K562 (cell line): ENCODE data around the gene CHAF1A. TPM values are rescaled to one million over a fixed set of nuclear protein-coding genes. Genes with fewer than 3 reads are reported as not detected.

Source experiments
- ATAC-seq: fragments of 200-7000 bp; cut with Tn5 transposase; 3 replicates; pipeline ENCODE4 v1.9.1; 2020; ENCODE audit warnings: moderate library complexity
- BruUV-seq: library from RNA; stranded (reverse); fragments of 400-500 nt; replicated peaks from 2 replicates; lab custom pipeline; 2021; lab: Mats Ljungman, UMichigan
- CTCF ChIA-PET: fragments of 300-600 bp; formaldehyde crosslinking; extraction: SDS; loops from one replicate; lab custom pipeline; 2021; ENCODE audit warnings: low intra/inter-chr PET ratio; lab: Yijun Ruan, JAX
- POLR2A ChIA-PET: fragments of 300-600, 350-650 bp; sonication (Branson Sonifier 250); formaldehyde crosslinking; extraction: SDS; loops from one replicate; lab custom pipeline; 2021; ENCODE audit warnings: antibody characterized with exemption, inconsistent platforms; lab: Yijun Ruan, JAX
- DNase-seq, 4 experiments: peaks; one replicate each; pipeline versions ENCODE4 v3.0.0 to v3.0.0-alpha.2; 2011 to 2018; ENCODE audit warnings: low spot score in 3 of 4, mixed read lengths in 3 of 4; ENCODE audit errors: extremely low read depth in 1 of 4
- FAIRE-seq: peaks from 2 replicates; lab custom pipeline; 2011; peaks lifted over from hg19 to GRCh38; lab: Jason Lieb, UNC
- H2AFZ ChIP-seq: 2 replicates; pipeline ENCODE4 v1.6.0; 2011; ENCODE audit warnings: low read depth, low read length, control low read depth, inconsistent platforms
- H3K27ac ChIP-seq: fragments of 200-600 bp; 3 replicates; pipeline ENCODE4 v1.8.0; 2011; ENCODE audit warnings: low read depth, mild to moderate bottlenecking, control low read depth, inconsistent platforms, low read length, moderate library complexity, mixed read lengths; ENCODE audit errors: extremely low read depth
- H3K27me3 ChIP-seq, 2 experiments: fragments of 300-600 bp in 1 of 2; 2 replicates in 1 of 2; 3 replicates in 1 of 2; pipeline versions ENCODE4 v1.6.0 to v1.8.0; 2011; ENCODE audit warnings: inconsistent platforms in 2 of 2, low read length in 2 of 2, mild to moderate bottlenecking in 1 of 2, mixed read lengths in 1 of 2, moderate library complexity in 1 of 2; ENCODE audit not compliant: control insufficient read depth in 2 of 2, insufficient read depth in 2 of 2
- H3K36me3 ChIP-seq: fragments of 300-600 bp; 3 replicates; pipeline ENCODE4 v1.8.0; 2011; ENCODE audit warnings: mild to moderate bottlenecking, low read length, inconsistent platforms; ENCODE audit not compliant: control insufficient read depth, insufficient read depth
- H3K4me1 ChIP-seq, 2 experiments: fragments of 200-600 bp in 1 of 2; replicated peaks in 1 of 2; 2 replicates in 1 of 2; 3 replicates in 1 of 2; pipeline versions ENCODE4 v1.5.1 to v1.8.0; 2011; ENCODE audit warnings: inconsistent platforms in 2 of 2, low read length in 2 of 2, mild to moderate bottlenecking in 1 of 2, mixed read lengths in 1 of 2, moderate library complexity in 1 of 2; ENCODE audit not compliant: control insufficient read depth in 2 of 2, insufficient read depth in 2 of 2
- H3K4me2 ChIP-seq: 2 replicates; pipeline ENCODE4 v1.6.1; 2011; ENCODE audit warnings: low read length, control low read depth, inconsistent platforms, mixed read lengths; ENCODE audit not compliant: insufficient read depth
- H3K4me3 ChIP-seq: fragments of 200-600 bp; sonication (generic), shearing (Covaris generic); 2 replicates; pipeline ENCODE4 v1.5.1; 2016; ENCODE audit warnings: control low read depth, inconsistent platforms
- H3K79me2 ChIP-seq: fragments of 200-600 bp; 3 replicates; pipeline ENCODE4 v1.8.0; 2011; ENCODE audit warnings: low read length, inconsistent platforms; ENCODE audit not compliant: control insufficient read depth, insufficient read depth
- H3K9ac ChIP-seq, 2 experiments: 2 replicates each; pipeline versions ENCODE4 v1.6.0 to v1.6.1; 2011; ENCODE audit warnings: low read depth in 2 of 2, low read length in 2 of 2, control low read depth in 1 of 2, inconsistent platforms in 1 of 2, mild to moderate bottlenecking in 1 of 2, mixed read lengths in 1 of 2; ENCODE audit not compliant: insufficient read depth in 1 of 2
- H3K9me1 ChIP-seq: one replicate; pipeline ENCODE4 v1.6.0; 2011; ENCODE audit warnings: inconsistent platforms, mild to moderate bottlenecking, low read length, moderate library complexity; ENCODE audit not compliant: control insufficient read depth, insufficient read depth
- H3K9me3 ChIP-seq: replicated peaks from 2 replicates; pipeline ENCODE4 v1.5.1; 2011; ENCODE audit warnings: low read depth, low read length, inconsistent platforms; ENCODE audit not compliant: control insufficient read depth, insufficient read depth
- H4K20me1 ChIP-seq: replicated peaks from 2 replicates; pipeline ENCODE4 v1.6.1; 2011; ENCODE audit warnings: low read length, inconsistent platforms, mixed read lengths; ENCODE audit not compliant: control insufficient read depth, insufficient read depth
- ATF6 ChIP-seq: sonication (generic); formaldehyde crosslinking; IDR thresholded peaks from 2 replicates; pipeline ENCODE4 v1.4.0; 2020; ENCODE audit warnings: mild to moderate bottlenecking, missing genetic modification reagents
- CREB5 ChIP-seq: fragments of 250-450 bp; sonication (Bioruptor Pico); IDR thresholded peaks from 2 replicates; pipeline ENCODE4 v1.5.0; 2020; ENCODE audit warnings: mild to moderate bottlenecking
- E2F5 ChIP-seq: sonication (generic); formaldehyde crosslinking; IDR thresholded peaks from 2 replicates; pipeline ENCODE4 v1.8.0; 2022; ENCODE audit warnings: mild to moderate bottlenecking, missing genetic modification reagents
- NFATC3 ChIP-seq: fragments of 450-650 bp; IDR thresholded peaks from 2 replicates; pipeline ENCODE4 v1.6.1; 2017; ENCODE audit warnings: mild to moderate bottlenecking
- POLR2A ChIP-seq: fragments of 450-650 bp; conservative IDR thresholded peaks from 2 replicates; pipeline ENCODE4 v1.6.1; 2016
- POLR2G ChIP-seq: fragments of 200-400 bp; formaldehyde crosslinking; IDR thresholded peaks from 2 replicates; pipeline ENCODE4 v1.6.1; 2017; ENCODE audit warnings: low read depth, mild to moderate bottlenecking, antibody characterized with exemption, low read length, moderate library complexity
- PTBP1 ChIP-seq: fragments of 200-400 bp; formaldehyde crosslinking; IDR thresholded peaks from 2 replicates; pipeline ENCODE4 v1.6.1; 2017; ENCODE audit warnings: low read depth, low read length
- RBFOX2 ChIP-seq: fragments of 200-400 bp; formaldehyde crosslinking; IDR thresholded peaks from 2 replicates; pipeline ENCODE4 v1.6.1; 2017; ENCODE audit warnings: low read depth, mild to moderate bottlenecking, low read length, moderate library complexity
- RBM22 ChIP-seq: fragments of 200-400 bp; formaldehyde crosslinking; IDR thresholded peaks from 2 replicates; pipeline ENCODE4 v1.6.1; 2018; ENCODE audit warnings: low read length, low read depth; ENCODE audit not compliant: poor library complexity, severe bottlenecking
- RCOR1 ChIP-seq, 2 experiments: IDR thresholded peaks; 2 replicates each; pipeline ENCODE4 v1.6.1; 2012; ENCODE audit warnings: low read depth in 2 of 2, low read length in 2 of 2, borderline replicate concordance in 1 of 2, improper control_type of control experiment in 1 of 2
- RFX7 ChIP-seq: fragments of 250-450 bp; sonication (Bioruptor Pico); IDR thresholded peaks from 2 replicates; pipeline ENCODE4 v1.5.1; 2021; ENCODE audit warnings: mild to moderate bottlenecking
- STAT5B ChIP-seq: fragments of 250-450 bp; sonication (Bioruptor Pico); IDR thresholded peaks from 2 replicates; pipeline ENCODE4 v1.8.0; 2021; ENCODE audit warnings: mild to moderate bottlenecking, inconsistent platforms
- SUPT5H ChIP-seq: fragments of 450-650 bp; IDR thresholded peaks from 2 replicates; pipeline ENCODE4 v1.6.1; 2016
- USF1 ChIP-seq: sonication (generic); formaldehyde crosslinking; IDR thresholded peaks from 2 replicates; pipeline ENCODE4 v1.9.0; 2022; ENCODE audit warnings: mild to moderate bottlenecking, missing genetic modification reagents
- ZNF253 ChIP-seq: fragments of 250-450 bp; sonication (Bioruptor Pico); conservative IDR thresholded peaks from 2 replicates; pipeline ENCODE4 v1.6.1; 2021; ENCODE audit warnings: mild to moderate bottlenecking
- ZNF282 ChIP-seq: sonication (generic); formaldehyde crosslinking; IDR thresholded peaks from 2 replicates; pipeline ENCODE4 v1.8.1; 2023; ENCODE audit warnings: missing genetic modification reagents
- ZNF717 ChIP-seq: fragments of 250-450 bp; sonication (Bioruptor Pico); IDR thresholded peaks from 2 replicates; pipeline ENCODE4 v1.5.0; 2021
- WGBS: fragments of 100-300 bp; shearing (Covaris generic); methylation state at CpG from one replicate; pipeline ENCODE4 v1.1.6; 2016; ENCODE audit warnings: low coverage, mixed read lengths; ENCODE audit not compliant: insufficient coverage; ENCODE audit errors: missing lambda C conversion rate; 5-methylcytosine and 5-hydroxymethylcytosine counted together
- in situ Hi-C: fragments of 300-500 bp; cut with MboI; formaldehyde crosslinking; loops from 4 replicates; pipeline ENCODE4 v1.15.0; 2018; ENCODE audit warnings: inconsistent platforms, mixed read lengths
- intact Hi-C: fragments of 100-400 bp; cut with micrococcal nuclease; formaldehyde crosslinking; loops from 2 replicates; pipeline ENCODE4 v1.14.2; 2022
- polyA plus RNA-seq, 8 experiments: library from polyadenylated mRNA; depleted of rRNA in 4 of 8; stranded (reverse) in 5 of 8; unstranded in 3 of 8; fragments of >200 nt; fragmentation: Nextera tagmentation in 2 of 8; fragmentation: Illumina TruSeq in 1 of 8; extraction: Ambion mirVana in 2 of 8; extraction: Trizol in 1 of 8; gene quantifications; 2 replicates each; pipeline versions ENCODE4 v1.2.1 to v1.2.3, GENCODE V29; 2011 to 2014; ENCODE audit warnings: inconsistent platforms in 1 of 8, missing spikeins in 1 of 8
- total RNA-seq, 7 experiments: library from RNA; depleted of rRNA in 6 of 7; stranded (reverse); fragments of >200 nt in 6 of 7; fragmentation: Illumina TruSeq in 2 of 7; extraction: Trizol in 2 of 7; gene quantifications; 2 replicates each; pipeline versions ENCODE4 v1.2.1 to v1.2.3, GENCODE V29; 2011 to 2021; ENCODE audit warnings: low replicate concordance in 1 of 7

CHAF1A gene
- total and polyA plus RNA-seq, 9 of the 15 experiments (the other 6 are each of a cell fraction or from before 2014, with no cell fraction given), result 1.6 to 86.9 (median 45.2) TPM

- DNase-seq, result peak in 3 of 4 experiments; percentile 8 to 14 (median 9)
- in situ Hi-C loops (no loop called here), intact Hi-C loops (no loop called here)
- WGBS, result 87% methylated on average over 31 of the region's 36 CpGs
- ChIA-PET POLR2A (interaction anchor here (0.5 to 7.4 kb wide), 8 partner anchors 9 to 181 kb away, joined by 3 to 60 read pairs (median 4); partner anchors contain the start of gene CHAF1A), CTCF (interaction anchor here (0.6 kb wide), 1 partner anchor 1275 kb away, joined by 4 read pairs; the partner anchor contains the start of gene LONP1)
- TSS peak; percentile 72 for BruUV-seq
- Histone ChIP-seq H3K36me3 (peaks cover 90% of the 10 kb centered on the region; the same call in 2 of the 3 replicates), H3K79me2 (no peaks in the 10 kb centered on the region), H3K9me3 (no peaks in the 10 kb centered on the region), H2AFZ (no peak overlapping the region), H3K4me2 (no peak overlapping the region), H3K27me3 (no peaks in the 10 kb centered on the region), H4K20me1 (no peaks in the 10 kb centered on the region; the same call in 1 of the 2 replicates), H3K27ac (no peak overlapping the region), H3K4me3 (no peak overlapping the region), H3K9ac (peak overlapping the region in 1 of 2 experiments; percentile 36; a peak in 1 of 4 replicates), H3K9me1 (no peaks in the 10 kb centered on the region), H3K4me1 (peaks cover 0 to 68% of the 10 kb centered on the region in 2 experiments; a peak in 3 of 5 replicates)
- FAIRE-seq, result no peak
- peak; percentile 6; the same call in 2 of the 3 replicates for ATAC-seq
- peak; percentile 48 for TF ChIP-seq SUPT5H
- TF ChIP-seq NFATC3, result no peak
- TF ChIP-seq RCOR1 (IDR thresholded peaks at IDR 0.05; ENCODE audit: borderline replicate concordance in 1 of 2, low read depth in 2 of 2, low read length in 2 of 2), result no peak
- TF ChIP-seq USF1 (CRISPR knock-in tag), result no peak
- TF ChIP-seq POLR2G, result peak; percentile 80
- no peak for TF ChIP-seq STAT5B (CRISPR knock-in tag)
- TF ChIP-seq RBFOX2, result peak; percentile 40; the same call in 1 of the 2 replicates
- TF ChIP-seq ATF6 (CRISPR knock-in tag), result no peak
- TF ChIP-seq POLR2A, result peak; percentile 44
- TF ChIP-seq ZNF253 (CRISPR knock-in tag), result no peak
- 0 out of 2 replicates have a peak, but pooled peaks have one; percentile 3 for TF ChIP-seq E2F5
- peak; percentile 64 for TF ChIP-seq RBM22
- TF ChIP-seq ZNF717, result no peak
- TF ChIP-seq CREB5 (CRISPR knock-in tag), result no peak
- TF ChIP-seq RFX7 (CRISPR knock-in tag), result no peak
- 0 out of 2 replicates have a peak, but pooled peaks have one; percentile 51 for TF ChIP-seq PTBP1
- peak; percentile 60; the same call in 1 of the 2 replicates for TF ChIP-seq ZNF282 (CRISPR knock-in tag)
Observed at GRCh38 chr19:4444765-4445741, 42.6 kb downstream of the CHAF1A start.
